C4-2B (cell line): ENCODE data around the gene CEACAM19.

Experiments used
- H3K27ac ChIP-seq: fragments of 450-650 bp; 2 replicates; pipeline ENCODE4 v1.5.1; 2017
- CTCF ChIP-seq: fragments of 450-650 bp; conservative IDR thresholded peaks from 2 replicates; pipeline ENCODE4 v1.5.1; 2017; ENCODE audit warnings: mild to moderate bottlenecking
- ZFX ChIP-seq: fragments of 450-650 bp; IDR thresholded peaks from 2 replicates; pipeline ENCODE4 v1.6.1; 2017

CEACAM19 gene

GRCh38 chr19:44660081-44660480 is 11.2 kb upstream of the CEACAM19 start:
- H3K27ac ChIP-seq, result no peak overlapping the region
- no peak for TF ChIP-seq CTCF
- TF ChIP-seq ZFX, result no peak

GRCh38 chr19:44661205-44661604 is 10.1 kb upstream of the CEACAM19 start:
- TF ChIP-seq CTCF (no peak), ZFX (no peak)
- no peak overlapping the region for H3K27ac ChIP-seq

- no peak overlapping the region for H3K27ac ChIP-seq
- TF ChIP-seq ZFX (no peak), CTCF (no peak)
These were observed 9.4 kb upstream of the CEACAM19 start for GRCh38 chr19:44661904-44662303.

DNA sequence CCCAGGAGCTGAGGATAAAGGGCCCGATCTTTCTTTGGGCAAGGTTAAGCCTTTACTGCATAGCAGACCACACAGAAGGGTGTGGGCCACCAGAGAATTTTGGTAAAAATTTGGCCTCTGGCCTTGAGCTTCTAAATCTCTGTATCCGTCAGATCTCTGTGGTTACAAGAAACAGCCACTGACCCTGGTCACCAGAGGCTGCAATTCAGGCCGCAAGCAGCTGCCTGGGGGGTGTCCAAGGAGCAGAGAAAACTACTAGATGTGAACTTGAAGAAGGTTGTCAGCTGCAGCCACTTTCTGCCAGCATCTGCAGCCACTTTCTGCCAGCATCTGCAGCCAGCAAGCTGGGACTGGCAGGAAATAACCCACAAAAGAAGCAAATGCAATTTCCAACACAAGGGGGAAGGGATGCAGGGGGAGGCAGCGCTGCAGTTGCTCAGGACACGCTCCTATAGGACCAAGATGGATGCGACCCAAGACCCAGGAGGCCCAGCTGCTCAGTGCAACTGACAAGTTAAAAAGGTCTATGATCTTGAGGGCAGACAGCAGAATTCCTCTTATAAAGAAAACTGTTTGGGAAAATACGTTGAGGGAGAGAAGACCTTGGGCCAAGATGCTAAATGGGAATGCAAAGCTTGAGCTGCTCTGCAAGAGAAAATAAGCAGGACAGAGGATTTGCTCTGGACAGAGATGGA is 8.4 kb upstream of the CEACAM19 start:
- TF ChIP-seq CTCF (no peak), ZFX (no peak)
- H3K27ac ChIP-seq, result no peak overlapping the region

DNA sequence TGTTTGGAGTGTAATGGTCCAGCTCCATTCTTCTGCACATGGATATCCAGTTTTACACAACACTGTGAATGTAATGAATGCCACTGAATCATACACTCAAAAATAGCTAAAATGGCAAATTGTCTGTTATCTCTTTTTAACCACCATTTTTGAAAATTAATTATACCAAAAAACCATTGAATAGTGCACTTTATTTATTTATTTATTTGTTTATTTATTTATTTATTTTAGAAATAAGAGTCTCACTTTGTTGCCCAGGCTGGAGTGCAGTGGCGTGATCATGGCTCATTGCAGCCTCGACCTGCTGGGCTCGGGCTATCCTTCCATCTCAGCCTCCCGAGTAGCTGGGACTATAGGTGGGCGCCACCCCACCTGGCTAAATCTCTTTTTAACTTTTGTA is 7.3 kb upstream of the CEACAM19 start:
- no peak for TF ChIP-seq CTCF
- TF ChIP-seq ZFX, result no peak

GRCh38 chr19:44664976-44665375 is 6.3 kb upstream of the CEACAM19 start:
- no peak overlapping the region for H3K27ac ChIP-seq
- no peak for TF ChIP-seq CTCF
- TF ChIP-seq ZFX, result no peak

More for the DNA sequence above, 7.3 kb upstream of the CEACAM19 start:
- no peak overlapping the region for H3K27ac ChIP-seq

- TF ChIP-seq ZFX (no peak), CTCF (no peak)
These were observed 4.3 kb upstream of the CEACAM19 start for GRCh38 chr19:44666852-44667556.

More at GRCh38 chr19:44666852-44667556, 4.3 kb upstream of the CEACAM19 start:
- H3K27ac ChIP-seq, result no peak overlapping the region
